AG04450 (cell line): Measurements from ENCODE around the gene DCDC1. TPM values are rescaled to one million over a fixed set of nuclear protein-coding genes. Genes with fewer than 3 reads are reported as not detected.

Experiments
- CTCF ChIA-PET: fragments of 300-600, 350-600 bp; formaldehyde crosslinking; extraction: SDS; loops from one replicate; lab custom pipeline; 2022; ENCODE audit warnings: antibody characterized with exemption, inconsistent platforms; lab: Charles Lee
- POLR2A ChIA-PET: fragments of 350-600 bp; formaldehyde crosslinking; extraction: SDS; loops from one replicate; lab custom pipeline; 2021; ENCODE audit warnings: antibody characterized with exemption, inconsistent platforms; lab: Yijun Ruan, JAX
- DNase-seq: peaks from one replicate; pipeline ENCODE4 v3.0.0-alpha.2; 2011; ENCODE audit warnings: low read depth, low spot score
- H3K27ac ChIP-seq: one replicate; pipeline ENCODE4 v1.5.1; 2012; ENCODE audit warnings: low read depth, low read length, control low read depth
- H3K27me3 ChIP-seq: one replicate; pipeline ENCODE4 v1.6.0; 2012; ENCODE audit warnings: low read length; ENCODE audit not compliant: control insufficient read depth, insufficient read depth
- H3K4me3 ChIP-seq: 2 replicates; pipeline ENCODE4 v1.5.1; 2011; ENCODE audit warnings: mild to moderate bottlenecking, low read depth, low read length, control low read depth
- H3K9me3 ChIP-seq: 2 replicates; pipeline ENCODE4 v1.5.1; 2012; ENCODE audit warnings: low read length; ENCODE audit not compliant: control insufficient read depth, insufficient read depth
- CTCF ChIP-seq: IDR thresholded peaks from 2 replicates; pipeline ENCODE4 v1.5.1; 2011; ENCODE audit warnings: low read depth, low read length, control low read depth, inconsistent platforms
- polyA plus RNA-seq: library from polyadenylated mRNA; depleted of rRNA; stranded (reverse); fragments of >200 nt; gene quantifications from 2 replicates; pipeline ENCODE4 v1.2.3, GENCODE V29; 2011

Gene DCDC1
- polyA plus RNA-seq, 1 experiment, result 0.02 TPM

GRCh38 chr11:30861531-30861930, 508.0 kb downstream of the DCDC1 start:
- DNase-seq, result no peak
- ChIA-PET CTCF (no interaction called here), POLR2A (interaction anchor here (0.7 kb wide), 1 partner anchor 53 kb away, joined by 6 read pairs; no protein-coding TSS in a partner anchor)
- H3K9me3 ChIP-seq, result no peaks in the 10 kb centered on the region
- no peak overlapping the region for H3K4me3 ChIP-seq
- no peak for TF ChIP-seq CTCF
- H3K27me3 ChIP-seq, result no peaks in the 10 kb centered on the region
- no peak overlapping the region for H3K27ac ChIP-seq

- DNase-seq, result no peak
- no peak for TF ChIP-seq CTCF
- Histone ChIP-seq H3K27ac (no peak overlapping the region), H3K4me3 (no peak overlapping the region), H3K9me3 (no peaks in the 10 kb centered on the region), H3K27me3 (no peaks in the 10 kb centered on the region)
- CTCF ChIA-PET, result interaction anchor here (0.5 to 0.6 kb wide), 2 partner anchors 233 to 513 kb away, joined by 3 read pairs; no protein-coding TSS in a partner anchor
- POLR2A ChIA-PET, result interaction anchor here (0.7 kb wide), 1 partner anchor 53 kb away, joined by 6 read pairs; no protein-coding TSS in a partner anchor
Observed at GRCh38 chr11:30861064-30861463, 508.5 kb downstream of the DCDC1 start.

- no peaks in the 10 kb centered on the region for H3K27me3 ChIP-seq
- no peak for DNase-seq
- H3K4me3 ChIP-seq, result no peak overlapping the region
- no peak for TF ChIP-seq CTCF
- ChIA-PET POLR2A (no interaction called here), CTCF (no interaction called here)
- H3K9me3 ChIP-seq, result no peaks in the 10 kb centered on the region
- H3K27ac ChIP-seq, result no peak overlapping the region
Observed at GRCh38 chr11:30860146-30860545, 509.4 kb downstream of the DCDC1 start.

GRCh38 chr11:30859669-30860068, 509.9 kb downstream of the DCDC1 start:
- ChIA-PET CTCF (interaction anchor here (0.6 to 1.2 kb wide), 2 partner anchors 514 to 516 kb away, joined by 3 read pairs; no protein-coding TSS in a partner anchor), POLR2A (no interaction called here)
- no peak for TF ChIP-seq CTCF
- Histone ChIP-seq H3K27ac (no peak overlapping the region), H3K9me3 (no peaks in the 10 kb centered on the region), H3K4me3 (no peak overlapping the region), H3K27me3 (no peaks in the 10 kb centered on the region)
- no peak for DNase-seq

- no peaks in the 10 kb centered on the region for H3K9me3 ChIP-seq
- no peaks in the 10 kb centered on the region for H3K27me3 ChIP-seq
- ChIA-PET CTCF (interaction anchor here (0.6 to 1.8 kb wide), 6 partner anchors 17 to 659 kb away, joined by 3 to 17 read pairs (median 4); no protein-coding TSS in a partner anchor), POLR2A (no interaction called here)
- no peak overlapping the region for H3K27ac ChIP-seq
- DNase-seq, result no peak
- TF ChIP-seq CTCF, result peak; percentile 17; the same call in 1 of the 2 replicates
- no peak overlapping the region for H3K4me3 ChIP-seq
Observed at GRCh38 chr11:30855383-30856006, 514.0 kb downstream of the DCDC1 start.
